Keratinocyte (primary cell): ENCODE results near the gene XAB2. TPM values are rescaled to one million over a fixed set of nuclear protein-coding genes. Genes with fewer than 3 reads are reported as not detected.
"Not testable (repeated sequence)": the region's sequence is repeated elsewhere in the genome, so short reads cannot be mapped to it uniquely, and the experiment has no call there.

Experiments used
- DNase-seq: peaks from one replicate; pipeline ENCODE4 v3.0.0-alpha.2; 2011; ENCODE audit warnings: low read depth, missing footprints, low spot score
- FAIRE-seq: peaks from 2 replicates; lab custom pipeline; 2011; peaks lifted over from hg19 to GRCh38; lab: Jason Lieb, UNC
- H2AFZ ChIP-seq: 2 replicates; pipeline ENCODE4 v1.6.0; 2012; ENCODE audit warnings: low read length, control low read depth, inconsistent platforms; ENCODE audit not compliant: control insufficient read depth
- H3K27ac ChIP-seq: 2 replicates; pipeline ENCODE4 v1.5.1; 2011; ENCODE audit warnings: low read length; ENCODE audit not compliant: control insufficient read depth, insufficient read depth
- H3K27me3 ChIP-seq: 3 replicates; pipeline ENCODE4 v1.6.0; 2011; ENCODE audit warnings: low read length; ENCODE audit not compliant: control insufficient read depth, insufficient read depth; ENCODE audit errors: extremely low read depth
- H3K36me3 ChIP-seq, 2 experiments: 2 replicates in 1 of 2; 3 replicates in 1 of 2; pipeline ENCODE4 v1.5.1; 2011; ENCODE audit warnings: low read length in 2 of 2, mild to moderate bottlenecking in 1 of 2; ENCODE audit not compliant: control insufficient read depth in 2 of 2, insufficient read depth in 2 of 2; ENCODE audit errors: extremely low read depth in 1 of 2
- H3K4me1 ChIP-seq: 3 replicates; pipeline ENCODE4 v1.5.1; 2011; ENCODE audit warnings: low read length; ENCODE audit not compliant: control insufficient read depth, insufficient read depth; ENCODE audit errors: extremely low read depth
- H3K4me2 ChIP-seq: 3 replicates; pipeline ENCODE4 v1.6.0; 2011; ENCODE audit warnings: low read depth, low read length; ENCODE audit not compliant: control insufficient read depth, insufficient read depth; ENCODE audit errors: extremely low read depth
- H3K4me3 ChIP-seq, 3 experiments: fragments of 200-600 bp in 1 of 3; sonication (generic) in 1 of 3; 2 replicates in 2 of 3; 3 replicates in 1 of 3; pipeline ENCODE4 v1.5.1; 2011 to 2016; ENCODE audit warnings: low read length in 3 of 3, mild to moderate bottlenecking in 3 of 3, control low read depth in 2 of 3, inconsistent platforms in 1 of 3, low read depth in 1 of 3, mixed read lengths in 1 of 3, mixed run types in 1 of 3, moderate library complexity in 1 of 3; ENCODE audit not compliant: control insufficient read depth in 2 of 3, insufficient read depth in 2 of 3; ENCODE audit errors: extremely low read depth in 1 of 3
- H3K79me2 ChIP-seq: 2 replicates; pipeline ENCODE4 v1.6.0; 2012; ENCODE audit warnings: low read length; ENCODE audit not compliant: control insufficient read depth, insufficient read depth
- H3K9ac ChIP-seq: 3 replicates; pipeline ENCODE4 v1.6.0; 2011; ENCODE audit warnings: low read length; ENCODE audit not compliant: control insufficient read depth, insufficient read depth; ENCODE audit errors: extremely low read depth
- H3K9me1 ChIP-seq: 3 replicates; pipeline ENCODE4 v1.6.0; 2011; ENCODE audit warnings: low read length; ENCODE audit not compliant: control insufficient read depth, insufficient read depth; ENCODE audit errors: extremely low read depth
- H3K9me3 ChIP-seq: 2 replicates; pipeline ENCODE4 v1.5.1; 2012; ENCODE audit warnings: low read depth, low read length; ENCODE audit not compliant: control insufficient read depth
- H4K20me1 ChIP-seq: 3 replicates; pipeline ENCODE4 v1.6.0; 2011; ENCODE audit warnings: low read length; ENCODE audit not compliant: control insufficient read depth, insufficient read depth; ENCODE audit errors: extremely low read depth
- EZH2 ChIP-seq: IDR thresholded peaks from one replicate; pipeline ENCODE4 v1.6.1; 2012; ENCODE audit warnings: inconsistent platforms, mild to moderate bottlenecking, low read length, moderate library complexity
- dilution Hi-C: fragments of 300-500 bp; cut with MboI; formaldehyde crosslinking; loops from one replicate; pipeline ENCODE4 v1.7.0; 2020; ENCODE audit warnings: low sequenced_read_pairs; ENCODE audit not compliant: extremely low pct_ligation_motif_present
- polyA plus RNA-seq, 5 experiments: library from polyadenylated mRNA; depleted of rRNA in 3 of 5; stranded (reverse) in 3 of 5; stranded (forward) in 1 of 5; unstranded in 1 of 5; fragments of >200 nt; gene quantifications; 1 replicate in 1 of 5; 2 replicates in 3 of 5; 3 replicates in 1 of 5; pipeline versions ENCODE4 v1.2.1 to v1.2.3, GENCODE V29; 2011 to 2012; ENCODE audit warnings: missing spikeins in 2 of 5, low read depth in 1 of 5, low replicate concordance in 1 of 5
- TF ChIP-seq, protein P1 (sequence below), 3 experiments: IDR thresholded peaks in 1 of 3; conservative IDR thresholded peaks in 1 of 3; optimal IDR thresholded peaks in 1 of 3; 2 replicates in 2 of 3; 3 replicates in 1 of 3; pipeline versions ENCODE3 to v1.5.1; 2011; ENCODE audit warnings: low read length in 3 of 3, mild to moderate bottlenecking in 3 of 3, moderate library complexity in 2 of 3, control low read depth in 1 of 3, inconsistent platforms in 1 of 3; ENCODE audit not compliant: insufficient read depth in 2 of 3; ENCODE audit errors: extremely low read depth in 1 of 3

Gene XAB2
- polyA plus RNA-seq, 1 donor (not counting 4 experiments of a cell fraction or from before 2014, with no cell fraction given): 15.6 TPM

DNA sequence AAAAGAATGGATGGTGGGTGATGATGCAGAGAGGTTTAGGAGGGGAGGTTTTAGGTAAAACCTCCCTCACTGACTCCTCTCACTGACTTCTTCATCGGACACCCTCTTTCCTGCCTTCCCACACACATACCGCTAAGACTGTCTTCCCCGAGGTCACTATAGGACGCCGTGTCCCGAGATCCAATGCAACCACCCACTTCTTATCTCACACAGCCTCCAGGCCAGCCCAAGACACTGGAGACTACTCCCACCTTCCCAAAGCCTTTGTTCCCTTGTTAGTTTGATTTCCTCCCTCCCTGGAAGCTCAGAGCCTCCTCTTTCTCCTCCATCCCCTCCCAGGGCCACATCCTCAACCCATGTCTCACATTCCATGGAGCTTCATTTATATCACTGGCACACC lies 50.2 kb downstream of the XAB2 start:
- dilution Hi-C loops: no loop called here
- H4K20me1 ChIP-seq: no peaks in the 10 kb centered on the region
- H3K4me3 ChIP-seq: no peak overlapping the region
- H3K9me1 ChIP-seq: no peaks in the 10 kb centered on the region
- no peaks in the 10 kb centered on the region for H3K36me3 ChIP-seq
- H3K4me2 ChIP-seq: no peak overlapping the region
- no peaks in the 10 kb centered on the region for H3K9me3 ChIP-seq
- H3K4me1 ChIP-seq: no peaks in the 10 kb centered on the region
- H3K27me3 ChIP-seq: peaks cover 6% of the 10 kb centered on the region
- no peaks in the 10 kb centered on the region for H3K79me2 ChIP-seq
- DNase-seq (no peak), FAIRE-seq (no peak)
- TF ChIP-seq EZH2: no peak
- TF ChIP-seq, protein P1, sequence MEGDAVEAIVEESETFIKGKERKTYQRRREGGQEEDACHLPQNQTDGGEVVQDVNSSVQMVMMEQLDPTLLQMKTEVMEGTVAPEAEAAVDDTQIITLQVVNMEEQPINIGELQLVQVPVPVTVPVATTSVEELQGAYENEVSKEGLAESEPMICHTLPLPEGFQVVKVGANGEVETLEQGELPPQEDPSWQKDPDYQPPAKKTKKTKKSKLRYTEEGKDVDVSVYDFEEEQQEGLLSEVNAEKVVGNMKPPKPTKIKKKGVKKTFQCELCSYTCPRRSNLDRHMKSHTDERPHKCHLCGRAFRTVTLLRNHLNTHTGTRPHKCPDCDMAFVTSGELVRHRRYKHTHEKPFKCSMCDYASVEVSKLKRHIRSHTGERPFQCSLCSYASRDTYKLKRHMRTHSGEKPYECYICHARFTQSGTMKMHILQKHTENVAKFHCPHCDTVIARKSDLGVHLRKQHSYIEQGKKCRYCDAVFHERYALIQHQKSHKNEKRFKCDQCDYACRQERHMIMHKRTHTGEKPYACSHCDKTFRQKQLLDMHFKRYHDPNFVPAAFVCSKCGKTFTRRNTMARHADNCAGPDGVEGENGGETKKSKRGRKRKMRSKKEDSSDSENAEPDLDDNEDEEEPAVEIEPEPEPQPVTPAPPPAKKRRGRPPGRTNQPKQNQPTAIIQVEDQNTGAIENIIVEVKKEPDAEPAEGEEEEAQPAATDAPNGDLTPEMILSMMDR (optimal IDR thresholded peaks at IDR 0.05 in 1 of 3, IDR thresholded peaks at IDR 0.05 in 1 of 3, conservative IDR thresholded peaks at IDR 0.05 in 1 of 3; ENCODE audit: extremely low read depth in 1 of 3, insufficient read depth in 2 of 3, low read length in 3 of 3): no peak
- H3K9ac ChIP-seq: no peak overlapping the region
- no peak overlapping the region for H3K27ac ChIP-seq
- no peak overlapping the region for H2AFZ ChIP-seq

DNA sequence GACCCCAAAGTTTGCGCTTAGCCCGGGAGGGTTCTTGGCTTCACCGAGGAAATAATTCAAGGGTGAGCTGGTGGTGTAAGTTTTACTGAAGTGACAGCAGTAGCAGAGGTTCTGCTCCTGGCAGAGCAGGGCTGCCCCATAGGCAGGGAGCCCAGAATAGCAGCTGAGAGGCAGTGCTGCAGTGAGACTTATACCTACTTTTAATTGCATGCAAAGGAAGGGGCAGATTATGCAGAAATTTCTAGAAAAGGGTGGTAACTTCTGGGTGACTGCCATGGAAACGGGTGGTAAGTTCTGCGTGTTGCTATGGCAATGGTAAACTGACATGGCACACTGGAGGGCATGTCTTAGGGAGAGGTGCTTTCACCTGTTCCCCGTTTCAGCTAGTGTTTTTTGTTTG lies 51.2 kb downstream of the XAB2 start:
- H4K20me1 ChIP-seq: no peaks in the 10 kb centered on the region
- H3K9ac ChIP-seq: no peak overlapping the region
- FAIRE-seq (no peak), DNase-seq (no peak)
- no peak overlapping the region for H3K4me2 ChIP-seq
- H3K9me1 ChIP-seq: no peaks in the 10 kb centered on the region
- H3K4me3 ChIP-seq: no peak overlapping the region
- dilution Hi-C loops: no loop called here
- no peaks in the 10 kb centered on the region for H3K9me3 ChIP-seq
- H3K4me1 ChIP-seq: no peaks in the 10 kb centered on the region
- no peak overlapping the region for H2AFZ ChIP-seq
- H3K79me2 ChIP-seq: no peaks in the 10 kb centered on the region
- no peaks in the 10 kb centered on the region for H3K36me3 ChIP-seq
- H3K27ac ChIP-seq: no peak overlapping the region
- peaks cover 6% of the 10 kb centered on the region for H3K27me3 ChIP-seq
- no peak for TF ChIP-seq EZH2
- TF ChIP-seq, protein P1 (optimal IDR thresholded peaks at IDR 0.05 in 1 of 3, IDR thresholded peaks at IDR 0.05 in 1 of 3, conservative IDR thresholded peaks at IDR 0.05 in 1 of 3; ENCODE audit: extremely low read depth in 1 of 3, insufficient read depth in 2 of 3, low read length in 3 of 3): no peak

DNA sequence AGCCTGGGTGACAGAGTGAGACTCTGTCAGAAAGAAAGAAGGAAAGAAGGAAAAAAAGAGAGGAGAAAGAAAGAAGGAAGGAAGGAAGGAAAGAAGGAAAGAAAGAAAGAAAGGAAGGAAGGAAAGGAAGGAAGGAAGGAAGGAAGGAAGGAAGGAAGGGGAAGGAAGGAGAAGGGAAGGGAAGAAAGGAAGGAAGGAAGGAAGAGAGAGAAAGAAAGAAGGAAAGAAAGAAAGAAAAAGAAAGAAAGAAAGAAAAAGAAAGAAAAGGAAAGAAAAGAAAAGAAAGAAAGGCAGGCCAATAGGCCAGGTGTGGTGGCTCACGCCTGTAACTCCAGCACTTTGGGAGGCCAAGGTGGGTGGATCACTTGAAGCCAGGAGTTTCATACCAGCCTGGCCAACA lies 51.9 kb downstream of the XAB2 start:
- H2AFZ ChIP-seq, dilution Hi-C loops, DNase-seq, H4K20me1 ChIP-seq, H3K4me2 ChIP-seq, H3K4me3 ChIP-seq, H3K9me1 ChIP-seq, H3K4me1 ChIP-seq, H3K27ac ChIP-seq, H3K9ac ChIP-seq, H3K27me3 ChIP-seq, H3K9me3 ChIP-seq, H3K79me2 ChIP-seq, FAIRE-seq, H3K36me3 ChIP-seq: not testable (repeated sequence)
